Hematopoietic multipotent progenitor cell treated with erythropoietin and hydrocortisone succinate and interleukin-3 and kit ligand, for 8 days (in vitro differentiated cells): ENCODE results near the gene VPS13A.
"Not testable (repeated sequence)": the region's sequence is repeated elsewhere in the genome, so short reads cannot be mapped to it uniquely, and the experiment has no call there.

Source experiments
- DNase-seq: peaks from one replicate; pipeline ENCODE4 v3.0.0-alpha.2; 2015

VPS13A gene

DNA sequence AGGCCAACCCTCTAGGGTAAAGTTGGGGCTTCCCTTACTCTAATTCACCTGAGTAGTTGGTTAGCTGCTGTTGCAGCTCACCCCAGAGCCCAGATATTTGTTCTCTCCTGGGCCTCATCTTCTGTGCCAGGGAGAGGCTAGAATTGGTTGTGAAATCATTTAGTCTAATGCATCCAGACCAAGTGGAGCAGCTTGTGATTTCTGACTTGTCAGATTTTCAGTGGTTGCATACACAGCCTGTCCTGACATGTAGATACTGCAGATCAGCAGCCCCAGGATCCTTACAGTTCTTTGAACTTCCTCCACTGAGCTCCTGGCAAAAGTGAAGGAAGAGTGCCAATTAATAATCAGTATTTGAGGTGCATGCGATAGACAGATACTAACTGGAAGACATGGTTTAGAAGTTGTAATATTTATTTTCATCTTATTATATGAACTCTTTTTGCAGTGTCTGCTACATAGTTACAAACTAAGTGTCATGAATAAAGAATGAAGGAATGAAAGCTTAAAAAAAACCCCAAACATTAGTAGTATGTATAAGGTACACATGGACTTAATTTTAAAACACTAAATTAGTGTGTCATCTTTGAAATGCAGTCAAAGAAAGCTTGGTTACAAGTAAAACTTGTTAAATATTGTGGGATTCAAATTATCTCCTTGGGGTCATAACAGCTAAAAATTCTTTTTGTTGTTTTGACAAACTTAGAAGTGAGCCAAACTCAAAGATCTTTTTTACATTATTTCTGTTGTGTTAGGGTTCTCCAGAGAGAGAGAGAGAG lies 128.5 kb downstream of the VPS13A start:
- no peak for DNase-seq

DNA sequence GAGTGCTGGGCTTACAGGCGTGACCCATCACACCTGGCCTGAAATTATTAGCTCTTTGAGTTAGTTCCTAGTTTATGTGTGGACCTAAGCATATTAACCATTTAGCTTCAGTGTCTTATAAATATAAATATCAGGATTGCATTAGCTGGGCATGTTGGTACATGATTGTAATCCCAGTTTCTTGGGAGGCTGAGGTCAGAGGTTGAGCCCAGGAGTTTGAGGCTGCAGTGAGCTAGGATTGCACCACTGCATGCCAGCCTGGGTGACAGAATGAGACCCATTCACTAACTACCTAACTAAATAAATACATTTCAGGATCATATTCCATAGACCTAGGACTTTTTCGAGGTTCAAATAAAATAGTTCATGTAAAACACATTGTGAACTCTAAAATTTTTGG lies 129.8 kb downstream of the VPS13A start:
- DNase-seq: no peak

DNA sequence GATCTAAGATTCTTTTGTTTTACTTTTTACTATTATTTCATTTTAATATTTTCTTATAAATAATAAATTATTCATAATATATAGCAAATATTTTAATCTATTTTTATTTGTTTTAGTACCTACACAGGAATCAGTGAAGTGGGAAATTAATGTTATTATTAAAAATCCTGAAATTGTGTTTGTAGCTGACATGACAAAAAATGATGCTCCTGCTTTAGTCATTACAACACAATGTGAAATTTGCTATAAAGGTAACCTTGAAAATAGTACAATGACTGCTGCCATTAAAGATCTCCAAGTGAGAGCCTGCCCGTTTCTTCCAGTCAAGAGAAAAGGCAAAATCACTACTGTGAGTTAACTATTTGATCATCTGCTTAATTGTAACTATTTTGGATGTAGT lies 138.7 kb downstream of the VPS13A start:
- no peak for DNase-seq

DNA sequence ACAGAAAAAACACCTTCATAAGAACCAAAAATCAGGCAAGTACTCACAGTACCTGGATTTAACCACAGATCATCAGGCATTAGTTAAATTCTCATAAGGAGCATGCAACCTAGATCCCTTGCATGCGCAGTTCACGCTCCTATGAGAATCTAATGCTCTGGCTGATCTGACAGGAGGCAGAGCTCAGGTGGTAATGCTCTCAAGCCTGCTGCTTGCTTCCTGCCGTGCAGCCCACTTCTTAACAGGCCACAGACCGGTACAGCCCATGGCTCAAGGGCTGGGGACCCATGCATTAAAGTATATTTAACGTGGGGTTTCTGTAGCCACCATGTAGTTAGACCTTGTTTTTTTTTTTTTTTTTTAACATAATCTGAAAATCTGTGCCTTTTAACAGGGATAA lies 147.7 kb downstream of the VPS13A start:
- DNase-seq: no peak

DNA sequence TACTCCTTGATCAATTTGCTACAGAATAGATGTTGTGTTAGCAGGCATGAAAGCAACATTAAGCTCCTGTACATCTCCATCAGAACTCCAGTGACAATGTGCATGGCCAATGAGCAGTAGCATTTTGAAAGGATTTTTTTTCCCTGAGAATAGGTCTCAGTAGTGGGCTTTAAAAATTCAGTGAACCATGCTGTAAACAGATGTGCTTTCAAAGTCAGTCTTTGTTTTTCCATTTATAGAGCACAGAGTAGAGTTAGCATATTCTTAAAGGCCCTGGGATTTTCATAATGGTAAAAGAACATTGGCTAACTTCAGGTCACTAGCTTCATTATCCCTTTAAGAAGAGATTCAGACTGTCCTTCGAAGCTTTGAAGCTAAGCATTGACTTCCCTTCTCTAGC lies 150.8 kb downstream of the VPS13A start:
- DNase-seq: no peak

DNA sequence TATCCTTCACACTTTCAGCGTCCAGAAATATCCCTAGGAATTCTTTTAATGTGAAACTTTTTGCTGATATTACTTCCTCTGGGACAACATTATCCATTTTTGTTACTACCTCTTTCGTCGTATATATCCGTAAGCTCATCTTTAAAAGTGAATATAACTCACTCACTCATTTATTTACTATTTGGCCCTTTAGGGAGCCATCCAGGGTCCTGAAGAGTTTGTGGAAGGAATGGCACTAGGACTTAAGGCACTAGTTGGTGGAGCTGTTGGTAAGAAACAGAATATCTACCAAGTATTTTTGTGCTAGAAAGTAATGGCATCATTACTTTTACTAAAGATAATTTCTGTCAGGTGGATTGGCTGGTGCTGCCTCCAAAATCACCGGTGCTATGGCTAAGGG lies 192.7 kb downstream of the VPS13A start:
- DNase-seq: no peak

DNA sequence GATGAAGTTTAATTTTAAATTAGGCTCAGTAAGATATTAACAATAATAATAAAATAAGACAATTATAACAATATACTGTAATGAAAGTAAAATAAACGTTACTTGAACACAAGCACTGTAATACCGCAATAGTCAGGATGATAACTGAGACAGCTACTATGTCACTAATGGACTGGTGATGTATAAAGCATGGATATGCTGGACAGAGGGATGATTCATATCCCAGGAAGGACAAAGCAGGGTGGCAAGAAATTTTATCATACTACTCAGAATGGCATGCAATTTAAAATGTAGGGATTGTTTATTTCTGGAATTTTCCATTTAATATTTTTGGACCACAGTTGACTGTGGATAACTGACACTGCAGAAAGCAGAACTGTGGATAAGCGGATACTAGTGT lies 196.9 kb downstream of the VPS13A start:
- DNase-seq: no peak

DNA sequence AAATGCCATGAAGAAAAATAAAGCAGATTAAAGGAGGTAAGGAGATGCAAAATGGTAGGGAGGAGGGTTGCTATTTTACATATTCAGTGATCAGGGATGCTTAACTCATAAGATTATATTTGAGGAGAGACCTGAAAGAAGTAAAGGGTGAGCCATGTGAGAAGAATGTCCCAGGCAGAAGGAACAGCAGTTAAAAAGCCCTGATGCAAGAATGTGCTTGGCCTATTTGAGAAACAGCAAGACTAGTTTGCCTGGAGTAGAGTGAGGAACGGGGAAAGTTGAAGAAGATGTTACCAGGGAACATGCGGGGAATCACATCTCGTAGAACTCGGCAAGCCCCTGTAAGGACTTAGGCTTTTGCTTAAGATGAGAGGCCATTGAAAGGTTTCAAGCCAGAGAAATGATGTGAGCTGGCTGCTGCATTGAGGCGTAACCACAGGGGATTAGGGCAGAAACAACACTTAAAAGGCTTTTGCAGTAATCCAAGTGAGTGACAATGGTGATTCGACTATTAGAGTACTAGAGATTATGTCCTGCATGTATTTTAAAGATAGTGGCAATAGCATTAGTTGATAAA lies 198.7 kb downstream of the VPS13A start:
- no peak for DNase-seq

DNA sequence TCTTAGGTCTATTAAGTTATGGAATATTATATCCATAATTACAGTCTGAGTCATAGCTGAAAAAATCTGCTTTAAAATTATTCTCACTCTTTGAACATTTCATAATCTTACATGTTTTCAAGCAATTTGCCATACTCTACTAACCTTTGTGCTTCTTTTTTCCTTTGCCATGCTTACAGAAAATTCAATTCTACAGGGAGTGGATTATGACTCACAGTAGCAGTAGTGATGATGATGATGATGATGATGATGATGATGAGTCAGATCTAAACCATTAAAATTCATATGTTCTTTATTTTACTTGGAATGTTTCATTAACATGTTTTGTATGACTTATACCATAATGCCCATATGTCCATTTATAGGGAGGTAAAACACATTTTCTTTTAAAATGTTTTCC lies 207.1 kb downstream of the VPS13A start:
- no peak for DNase-seq

DNA sequence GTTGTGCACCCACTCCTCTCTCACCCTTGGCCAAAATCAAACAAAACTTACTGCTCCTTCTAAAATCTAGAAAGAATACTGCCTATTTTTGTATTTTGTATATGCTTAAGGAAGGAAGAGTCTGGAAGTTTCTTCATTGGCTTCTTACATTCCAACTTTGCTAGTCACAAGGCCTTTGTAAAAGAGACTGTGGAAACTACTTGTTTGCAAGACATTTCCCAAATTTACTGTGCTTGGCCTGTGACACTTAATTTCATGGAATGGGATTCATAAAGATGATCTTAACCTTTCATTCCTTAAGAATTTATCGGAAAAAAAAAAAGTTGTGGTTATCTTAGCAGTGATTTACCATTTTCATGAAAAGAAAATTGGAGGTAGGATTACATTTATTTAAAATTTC lies 208.9 kb downstream of the VPS13A start:
- no peak for DNase-seq

DNA sequence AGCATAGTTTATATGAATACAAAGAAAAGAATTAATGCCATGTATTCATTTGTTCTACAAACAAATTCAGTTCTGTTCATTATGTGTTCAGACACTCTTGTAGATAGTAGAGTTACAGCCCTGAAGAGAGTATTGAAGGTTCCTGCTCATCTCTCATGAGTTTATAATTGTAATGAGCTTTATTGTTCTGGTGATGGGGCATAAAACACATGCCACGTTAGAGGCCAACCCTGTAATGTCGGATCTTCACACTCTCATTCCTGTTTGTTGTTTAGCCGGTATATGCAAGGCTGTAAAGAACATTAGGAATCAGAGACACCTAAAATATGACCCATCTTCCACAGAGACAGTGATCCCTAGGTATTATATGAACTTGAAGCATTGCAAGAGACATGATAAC lies 214.5 kb downstream of the VPS13A start:
- no peak for DNase-seq

DNA sequence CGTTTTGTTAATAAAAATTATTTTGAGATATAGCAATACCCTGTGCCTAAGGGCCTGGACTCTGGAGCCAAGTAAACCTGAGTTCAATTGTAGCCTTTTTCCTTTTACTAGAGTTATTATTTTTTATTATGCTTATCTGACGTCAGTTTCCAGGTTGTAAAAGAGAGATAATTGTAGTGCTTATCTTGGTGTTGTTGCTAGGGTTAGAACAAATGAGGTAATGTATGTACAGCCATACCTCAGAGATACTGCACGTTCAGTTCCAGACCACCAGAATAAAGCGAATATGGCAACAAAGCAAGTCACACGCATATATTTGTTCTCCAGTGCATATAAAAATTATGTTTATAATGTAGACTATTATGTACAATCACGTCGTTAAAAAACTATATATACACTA lies 215.0 kb downstream of the VPS13A start:
- peak; percentile 14 for DNase-seq

DNA sequence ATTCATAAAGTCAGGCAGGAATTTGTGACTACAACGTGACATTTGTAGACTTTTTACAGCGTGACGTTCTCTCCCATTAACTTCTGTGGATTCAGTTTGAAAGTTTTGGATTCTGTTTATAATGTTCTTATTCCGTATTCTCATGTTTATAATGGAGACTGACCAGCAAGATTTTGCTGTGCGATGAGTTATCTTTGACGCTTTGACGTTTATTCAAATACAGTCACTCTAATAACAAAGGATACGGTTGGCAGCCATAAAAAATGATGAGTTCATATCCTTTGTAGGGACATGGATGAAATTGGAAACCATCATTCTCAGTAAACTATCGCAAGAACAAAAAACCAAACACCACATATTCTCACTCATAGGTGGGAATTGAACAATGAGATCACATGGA lies 221.2 kb downstream of the VPS13A start:
- not testable (repeated sequence) for DNase-seq

DNA sequence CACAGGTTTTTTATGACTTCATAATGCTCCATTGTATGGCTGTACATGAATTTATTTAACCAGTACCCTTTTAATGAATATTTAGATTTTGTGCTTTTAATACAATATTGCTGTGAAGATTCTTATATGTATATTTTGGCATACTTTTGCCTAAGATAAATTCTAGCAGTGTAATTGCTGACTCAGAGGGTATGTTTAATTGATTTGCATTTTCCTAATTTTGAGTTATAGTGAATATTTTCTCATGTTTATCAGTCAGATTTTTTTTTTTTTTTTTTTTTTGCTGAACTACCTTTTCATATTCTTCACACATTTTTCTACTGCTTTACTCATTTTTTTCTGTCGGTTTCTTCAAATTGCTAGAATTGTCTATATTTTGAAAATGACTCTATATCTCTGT lies 222.6 kb downstream of the VPS13A start:
- no peak for DNase-seq

DNA sequence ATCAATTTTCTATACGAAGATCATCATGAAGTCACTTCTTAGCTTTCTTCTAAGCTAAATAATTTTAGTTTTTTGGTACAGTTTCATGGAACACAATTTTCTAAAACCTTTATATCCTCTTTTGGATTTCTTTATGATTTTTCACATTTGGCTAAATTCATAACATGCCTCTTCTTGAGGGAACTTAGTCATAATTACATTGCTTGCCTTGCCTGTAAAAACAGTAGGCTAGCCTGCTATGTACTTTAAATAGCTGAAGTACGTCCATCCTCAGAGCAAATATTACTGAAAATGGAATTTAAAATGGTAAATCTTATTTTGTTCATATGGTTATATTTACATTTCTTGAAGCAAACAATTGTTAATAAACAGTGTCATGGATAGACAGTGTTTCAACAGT lies 225.0 kb downstream of the VPS13A start:
- no peak for DNase-seq

DNA sequence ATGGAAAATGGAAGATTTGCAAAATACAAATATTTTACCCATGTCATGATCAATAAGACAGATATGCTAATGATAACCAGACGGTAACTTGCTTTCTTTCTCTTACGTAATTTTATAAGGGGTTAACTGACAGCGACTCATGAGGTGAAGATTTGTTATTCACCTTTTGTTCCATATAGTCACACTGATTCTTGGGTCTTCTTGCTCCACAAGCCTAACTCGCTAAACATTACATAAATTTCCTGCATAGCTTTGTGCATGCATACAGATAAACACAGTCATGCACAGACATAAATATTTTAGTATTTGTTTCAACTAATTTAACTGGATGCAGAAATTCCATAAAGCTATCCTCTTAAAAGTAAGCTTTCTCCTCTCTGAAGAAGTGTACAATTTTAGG lies 225.9 kb downstream of the VPS13A start:
- no peak for DNase-seq

DNA sequence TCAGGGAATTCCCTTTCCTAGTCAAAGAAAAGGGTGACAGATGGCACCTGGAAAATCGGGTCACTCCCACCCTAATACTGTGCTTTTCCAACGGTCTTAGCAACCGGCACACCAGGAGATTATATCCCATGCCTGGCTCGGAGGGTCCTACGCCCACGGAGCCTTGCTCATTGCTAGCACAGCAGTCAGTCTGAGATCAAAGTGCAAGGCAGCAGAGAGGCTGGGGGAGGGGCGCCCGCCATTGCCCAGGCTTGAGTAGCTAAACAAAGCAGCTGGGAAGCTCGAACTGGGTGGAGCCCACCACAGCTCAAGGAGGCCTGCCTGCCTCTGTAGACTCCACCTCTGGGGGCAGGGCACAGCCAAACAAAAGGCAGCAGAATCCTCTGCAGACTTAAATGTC lies 231.2 kb downstream of the VPS13A start:
- not testable (repeated sequence) for DNase-seq

DNA sequence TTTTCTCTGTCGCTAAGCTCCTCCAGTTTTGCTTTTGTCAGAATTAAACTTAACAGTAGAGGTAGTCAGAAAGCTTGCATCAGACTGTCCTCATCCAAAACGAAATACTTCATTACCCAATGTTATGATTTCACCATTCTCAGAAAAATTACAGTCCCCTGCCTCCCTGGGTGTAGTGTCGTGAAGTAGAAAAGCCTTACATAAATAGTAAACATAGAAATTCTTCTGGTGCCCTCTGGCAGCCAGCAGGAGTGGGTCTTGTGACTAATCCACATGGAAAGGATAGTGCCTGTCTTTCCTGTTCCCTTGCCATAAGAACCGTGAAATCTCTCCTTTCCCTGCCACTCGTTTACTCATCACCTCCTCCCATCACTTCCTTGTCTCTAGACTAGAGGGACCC lies 240.2 kb downstream of the VPS13A start:
- no peak for DNase-seq

DNA sequence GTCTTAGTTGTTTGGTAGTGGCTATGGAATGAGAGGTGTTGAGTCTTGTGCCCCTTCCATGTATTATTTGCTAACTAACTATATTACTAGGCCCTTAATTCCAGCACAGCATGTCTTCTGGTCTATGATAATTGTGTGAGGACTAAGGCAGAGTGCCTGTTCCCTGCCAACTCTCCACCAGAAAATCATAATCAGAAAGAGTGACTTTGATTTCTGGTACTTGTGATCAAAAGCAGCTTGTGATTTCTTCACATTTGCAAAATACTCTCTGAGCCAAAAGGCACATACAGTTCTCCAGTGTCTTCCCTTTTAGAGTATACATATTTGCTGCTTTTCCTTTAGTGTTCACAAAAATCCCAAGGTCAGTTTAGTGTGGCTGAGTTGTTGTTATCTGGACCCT lies 240.9 kb downstream of the VPS13A start:
- no peak for DNase-seq

DNA sequence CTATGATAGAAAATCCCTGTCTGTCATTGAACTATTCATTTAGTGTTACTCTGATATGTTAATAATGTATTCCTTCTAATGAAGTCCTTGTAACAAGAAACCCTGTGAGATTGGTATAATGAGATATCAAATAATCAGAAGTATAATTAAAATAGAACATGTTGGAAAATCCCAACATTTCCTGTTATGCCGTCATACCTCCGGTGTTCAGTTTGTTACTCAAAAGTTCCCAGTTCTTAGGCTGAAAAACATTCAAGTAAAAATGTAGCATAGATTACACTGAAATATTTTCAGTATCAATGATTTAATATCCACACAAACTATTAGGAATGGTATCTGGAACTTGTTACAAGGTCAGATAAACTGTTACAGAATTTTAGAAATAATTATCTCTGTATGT lies 243.3 kb downstream of the VPS13A start:
- no peak for DNase-seq

DNA sequence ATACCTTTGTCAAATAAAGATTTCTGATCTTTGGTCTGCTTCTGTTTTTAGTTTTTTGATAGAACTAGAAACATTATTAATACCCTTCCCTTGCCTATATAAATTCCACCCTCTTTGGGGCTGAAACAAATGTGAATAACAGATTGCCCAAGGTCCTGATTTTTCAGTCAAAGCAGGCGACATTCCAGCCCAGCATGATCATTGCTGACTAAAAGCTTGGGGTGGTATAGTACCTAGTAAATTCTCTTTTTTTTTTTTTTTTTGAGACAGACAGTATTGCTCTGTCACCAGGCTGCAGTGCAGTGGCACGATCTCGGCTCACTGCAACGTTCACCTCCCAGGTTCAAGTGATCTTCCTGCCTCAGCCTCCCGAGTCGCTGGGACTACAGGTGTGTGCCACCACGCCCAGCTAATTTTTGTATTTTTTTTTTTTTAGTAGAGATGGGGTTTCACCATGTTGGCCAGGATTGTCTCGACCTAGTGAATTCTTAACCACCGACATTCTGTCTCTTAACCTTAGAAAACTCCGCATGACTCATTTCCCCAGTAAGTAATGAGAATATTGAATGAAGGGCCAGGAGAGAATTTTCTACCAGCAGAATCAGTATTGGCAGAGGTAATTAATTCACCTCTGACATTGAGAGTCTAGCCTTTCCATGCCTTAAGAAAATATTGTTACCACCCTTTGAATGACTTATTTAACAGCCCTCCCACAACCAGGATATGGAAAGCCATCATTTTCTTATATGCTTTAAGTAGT lies 244.4 kb downstream of the VPS13A start:
- no peak for DNase-seq

DNA sequence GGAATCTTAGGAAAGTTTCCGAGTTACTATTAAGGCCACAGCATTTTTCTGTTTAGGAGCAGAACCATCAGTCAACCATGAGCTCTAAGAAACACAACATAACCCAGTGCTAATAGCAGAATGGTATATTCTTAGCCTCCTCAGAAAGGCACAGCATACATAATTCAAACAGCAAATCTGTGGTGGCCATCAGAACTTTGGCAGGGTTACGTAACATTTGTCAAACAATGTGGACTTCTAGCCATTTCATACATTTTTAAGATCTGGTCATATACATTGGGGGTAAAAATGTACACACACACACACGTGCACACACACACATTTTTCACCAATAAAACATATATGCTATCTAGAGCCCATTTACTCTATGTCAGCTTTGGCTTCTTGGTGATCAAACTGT lies 245.6 kb downstream of the VPS13A start:
- DNase-seq: no peak

DNA sequence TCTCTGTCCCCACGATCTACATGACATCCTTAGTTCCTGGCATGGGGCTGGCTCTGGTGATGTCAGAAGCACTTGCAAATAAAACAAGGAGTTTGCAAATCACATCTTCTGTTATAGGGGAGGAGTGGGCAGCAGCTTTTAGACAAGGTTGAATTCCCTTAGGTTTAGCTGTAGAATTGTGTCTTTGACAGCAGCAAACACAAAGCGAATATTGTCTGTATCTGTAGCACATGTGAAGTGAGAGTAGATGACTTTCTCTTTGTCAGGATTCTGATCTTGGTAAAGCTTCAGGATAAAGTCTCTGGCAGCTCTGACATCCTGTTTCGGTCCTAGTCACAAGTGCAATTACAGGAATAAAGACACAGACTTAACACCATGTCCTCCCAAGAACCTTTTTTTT lies 246.5 kb downstream of the VPS13A start:
- DNase-seq: no peak

DNA sequence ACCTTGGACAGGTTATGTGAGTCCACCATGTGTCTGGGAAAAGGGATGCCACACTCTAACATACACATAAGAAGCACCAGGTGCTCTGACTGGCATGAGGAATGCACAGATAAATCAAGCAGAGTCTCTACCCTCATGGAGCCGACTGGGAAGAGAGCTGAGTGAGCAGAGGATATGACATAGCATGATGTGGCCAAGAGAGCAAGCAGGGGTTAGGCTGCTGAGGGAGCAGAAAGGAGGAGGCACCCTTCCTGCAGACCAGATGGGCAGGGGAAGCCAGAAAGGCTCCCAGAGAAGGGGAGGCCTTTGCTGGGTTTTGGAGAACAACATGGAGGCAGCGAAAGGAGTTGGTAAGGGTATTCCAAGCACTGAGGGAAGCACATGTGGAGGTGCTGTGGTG lies 247.7 kb downstream of the VPS13A start:
- DNase-seq: no peak
